ENCODE results near the gene FA2H.
"Not testable (repeated sequence)": the region's sequence is repeated elsewhere in the genome, so short reads cannot be mapped to it uniquely, and the experiment has no call there.

The FA2H gene

GRCh38 chr16:74724820-74725549, 49.6 kb downstream of the FA2H start:
- DNase-seq (ENCODE audit: low spot score) = peak; percentile 99

GRCh38 chr16:74723256-74723655, 51.4 kb downstream of the FA2H start:
- DNase-seq (ENCODE audit: low spot score) = no peak

- not testable (repeated sequence) for DNase-seq (ENCODE audit: low spot score)
These were observed 52.5 kb downstream of the FA2H start for GRCh38 chr16:74722156-74722555.

GRCh38 chr16:74721716-74722115, 52.9 kb downstream of the FA2H start:
- no peak for DNase-seq (ENCODE audit: low spot score)

- no peak for DNase-seq (ENCODE audit: low spot score)
These were observed 54.0 kb downstream of the FA2H start for GRCh38 chr16:74720579-74720978.

GRCh38 chr16:74718741-74719610, 55.6 kb downstream of the FA2H start:
- no peak for DNase-seq (ENCODE audit: low spot score)

- DNase-seq (ENCODE audit: low spot score) = no peak
These were observed 56.5 kb downstream of the FA2H start for GRCh38 chr16:74718140-74718539.

GRCh38 chr16:74717367-74717766, 57.3 kb downstream of the FA2H start:
- peak; percentile 66 for DNase-seq (ENCODE audit: low spot score)

GRCh38 chr16:74716355-74716754, 58.3 kb downstream of the FA2H start:
- DNase-seq (ENCODE audit: low spot score) = no peak

- no peak for DNase-seq (ENCODE audit: low spot score)
These were observed 60.7 kb downstream of the FA2H start for GRCh38 chr16:74713876-74714275.

GRCh38 chr16:74713325-74713724, 61.3 kb downstream of the FA2H start:
- DNase-seq (ENCODE audit: low spot score) = no peak

- no peak for DNase-seq (ENCODE audit: low spot score)
These were observed 62.7 kb downstream of the FA2H start for GRCh38 chr16:74711938-74712337.

- DNase-seq (ENCODE audit: low spot score) = no peak
These were observed 64.2 kb downstream of the FA2H start for GRCh38 chr16:74710401-74710800.

- peak; percentile 98 for DNase-seq (ENCODE audit: low spot score)
These were observed 65.2 kb downstream of the FA2H start for GRCh38 chr16:74709441-74709877.

GRCh38 chr16:74700438-74701225, 74.0 kb downstream of the FA2H start, which contains the start of gene MLKL:
Gene MLKL (minus strand): TSS chr16:74700862. CDS start chr16:74695757, 5,105 bp downstream.
- peak; percentile 66 for DNase-seq (ENCODE audit: low spot score)

- no peak for DNase-seq (ENCODE audit: low spot score)
These were observed 74.5 kb downstream of the FA2H start for GRCh38 chr16:74700116-74700437.

- DNase-seq (ENCODE audit: low spot score) = no peak
These were observed 75.0 kb downstream of the FA2H start for GRCh38 chr16:74699666-74700065.

- no peak for DNase-seq (ENCODE audit: low spot score)
These were observed 76.4 kb downstream of the FA2H start for GRCh38 chr16:74698222-74698621.

GRCh38 chr16:74695450-74696422, 78.9 kb downstream of the FA2H start:
- peak; percentile 97 for DNase-seq (ENCODE audit: low spot score)

- no peak for DNase-seq (ENCODE audit: low spot score)
These were observed 83.3 kb downstream of the FA2H start for GRCh38 chr16:74691093-74691855.

All from pons (tissue), 1 donor.